Glomerular visceral epithelial cell (primary cell): ENCODE data around the gene ZBTB24.
"Not testable (repeated sequence)": the region's sequence is repeated elsewhere in the genome, so short reads cannot be mapped to it uniquely, and the experiment has no call there.

Experiments used
- DNase-seq: peaks from one replicate; pipeline ENCODE4 v3.0.0-alpha.2; 2016; ENCODE audit errors: extremely low spot score

Gene ZBTB24

DNA sequence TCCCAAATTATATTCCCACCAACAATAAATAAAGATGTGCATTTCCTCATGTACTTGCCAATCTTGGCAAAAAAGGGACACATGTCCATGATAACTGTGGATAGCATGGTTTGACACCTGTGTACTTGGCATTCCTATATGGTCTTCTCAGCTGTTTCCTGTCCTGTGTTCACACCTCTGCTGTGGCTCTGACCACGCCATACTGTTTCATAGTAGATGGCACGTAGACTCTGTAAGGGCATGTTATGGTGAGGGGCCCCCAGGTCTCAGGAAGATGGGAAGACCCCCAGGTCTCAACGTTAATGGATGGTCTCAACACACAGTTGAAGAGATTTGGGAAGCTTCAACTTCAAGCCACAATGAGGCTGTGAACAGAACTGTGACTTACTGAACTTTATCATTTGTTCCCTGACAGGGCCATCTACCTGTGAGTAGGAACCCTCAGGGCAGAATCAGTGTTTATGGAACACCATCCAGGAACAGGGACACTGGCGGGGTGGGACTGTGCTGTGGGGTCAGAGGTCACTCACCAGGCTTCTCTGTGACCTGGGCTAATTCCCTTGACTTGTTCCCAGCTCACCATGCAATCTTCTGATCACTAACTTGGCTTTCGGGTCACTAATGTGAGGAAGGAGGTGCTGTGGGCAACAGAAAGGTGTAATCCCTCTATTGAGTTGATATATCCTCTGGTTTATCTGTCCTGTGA is 11.8 kb downstream of the ZBTB24 start:
- no peak for DNase-seq

DNA sequence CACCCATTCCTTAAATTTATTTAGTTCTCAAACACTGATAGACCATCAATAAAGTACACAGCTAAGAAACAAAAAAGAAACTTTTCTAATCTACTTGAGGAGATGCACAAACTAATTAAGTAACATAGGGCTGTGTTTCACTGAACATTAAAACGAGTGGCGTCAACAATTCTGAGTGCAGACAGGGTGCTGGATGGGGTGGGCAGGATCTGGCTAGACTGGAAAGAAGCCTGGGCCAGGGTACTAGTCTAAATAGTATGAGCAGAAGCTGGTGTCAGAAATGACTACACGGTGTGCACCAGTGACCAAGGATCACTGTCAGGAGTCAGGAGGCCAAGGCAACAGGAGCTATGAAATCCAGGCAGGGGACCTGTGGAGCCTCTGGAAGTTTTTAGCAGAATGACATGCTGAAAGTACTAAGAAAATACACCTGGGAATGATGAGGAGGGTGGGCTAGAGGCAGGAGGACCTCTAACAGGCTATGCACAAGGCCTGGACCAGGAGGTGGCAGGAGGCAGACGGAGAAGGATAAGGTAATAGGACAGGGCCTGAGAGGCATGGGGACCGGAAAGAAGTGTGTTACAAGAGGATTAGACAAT is 13.3 kb downstream of the ZBTB24 start:
- no peak for DNase-seq

GRCh38 chr6:109467696-109468095 is 15.3 kb downstream of the ZBTB24 start:
- no peak for DNase-seq

GRCh38 chr6:109466212-109466923 is 16.7 kb downstream of the ZBTB24 start:
- no peak for DNase-seq

GRCh38 chr6:109465772-109466171 is 17.2 kb downstream of the ZBTB24 start:
- DNase-seq: no peak

DNA sequence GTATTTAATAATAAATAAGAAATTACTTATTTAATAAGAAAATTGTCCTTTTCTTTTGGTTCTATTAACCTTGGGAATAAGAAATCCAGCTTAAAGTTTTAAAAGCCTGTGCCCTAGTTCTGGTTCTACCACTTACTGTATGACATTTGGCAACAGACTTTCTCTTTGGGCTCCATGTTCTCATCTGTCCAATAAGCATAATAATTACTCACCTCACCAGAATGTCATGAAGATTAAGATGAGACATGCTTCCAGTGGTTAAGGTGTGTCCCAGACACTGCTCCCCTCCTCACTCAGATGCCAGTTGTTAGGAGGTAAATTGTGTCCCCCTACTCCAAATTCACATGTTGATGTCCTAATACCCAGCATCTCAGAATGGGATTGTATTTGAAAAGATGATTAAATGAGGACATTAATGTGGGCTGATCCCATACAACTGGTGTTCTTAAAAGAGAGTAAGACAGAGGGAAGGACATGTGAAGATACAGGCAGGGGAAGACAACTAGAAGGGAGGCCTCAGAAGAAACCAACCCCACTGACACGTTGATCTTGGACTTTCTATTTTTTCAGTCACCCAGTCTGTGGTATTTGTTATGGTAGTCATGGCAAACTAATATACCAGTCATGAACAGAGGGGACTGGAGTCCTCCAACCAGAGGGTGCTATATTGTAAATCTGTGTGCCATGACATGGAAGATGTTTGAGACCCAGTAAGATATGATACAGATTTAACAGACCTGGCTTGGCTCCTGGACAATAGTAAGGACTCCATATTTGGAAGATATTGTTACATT is 21.1 kb downstream of the ZBTB24 start:
- no peak for DNase-seq

GRCh38 chr6:109461205-109461604 is 21.8 kb downstream of the ZBTB24 start:
- not testable (repeated sequence) for DNase-seq

DNA sequence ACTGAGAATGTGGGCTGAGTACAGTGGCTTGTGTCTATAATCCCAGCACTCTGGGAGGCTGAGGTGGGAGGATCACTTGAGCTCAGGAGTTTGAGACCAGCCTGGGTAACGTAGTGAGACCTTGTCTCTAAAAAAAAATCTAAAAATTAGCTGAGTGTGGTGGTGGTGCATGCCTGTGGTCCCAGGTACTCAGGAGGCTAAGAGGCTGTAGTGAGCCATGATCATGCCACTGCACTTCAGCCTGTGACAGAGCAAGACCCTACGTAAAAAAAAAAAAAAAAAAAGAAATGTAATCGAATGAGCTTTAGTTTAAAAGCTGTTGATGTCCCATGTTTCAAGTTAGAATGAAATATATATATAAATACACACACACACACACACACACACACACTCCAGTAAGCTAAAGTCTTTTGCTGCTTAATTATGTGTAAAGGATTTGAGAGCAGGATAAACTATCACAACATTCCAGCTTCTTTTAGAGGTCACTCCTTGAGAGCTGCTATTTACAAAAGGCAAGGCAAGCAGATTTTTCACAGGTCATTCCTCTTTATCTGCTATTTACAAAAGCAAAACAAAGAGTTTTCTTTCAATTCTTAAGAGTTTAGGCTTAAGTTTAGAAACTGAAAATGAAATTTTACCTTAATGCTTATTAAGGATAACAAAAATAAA is 22.7 kb downstream of the ZBTB24 start:
- no peak for DNase-seq

DNA sequence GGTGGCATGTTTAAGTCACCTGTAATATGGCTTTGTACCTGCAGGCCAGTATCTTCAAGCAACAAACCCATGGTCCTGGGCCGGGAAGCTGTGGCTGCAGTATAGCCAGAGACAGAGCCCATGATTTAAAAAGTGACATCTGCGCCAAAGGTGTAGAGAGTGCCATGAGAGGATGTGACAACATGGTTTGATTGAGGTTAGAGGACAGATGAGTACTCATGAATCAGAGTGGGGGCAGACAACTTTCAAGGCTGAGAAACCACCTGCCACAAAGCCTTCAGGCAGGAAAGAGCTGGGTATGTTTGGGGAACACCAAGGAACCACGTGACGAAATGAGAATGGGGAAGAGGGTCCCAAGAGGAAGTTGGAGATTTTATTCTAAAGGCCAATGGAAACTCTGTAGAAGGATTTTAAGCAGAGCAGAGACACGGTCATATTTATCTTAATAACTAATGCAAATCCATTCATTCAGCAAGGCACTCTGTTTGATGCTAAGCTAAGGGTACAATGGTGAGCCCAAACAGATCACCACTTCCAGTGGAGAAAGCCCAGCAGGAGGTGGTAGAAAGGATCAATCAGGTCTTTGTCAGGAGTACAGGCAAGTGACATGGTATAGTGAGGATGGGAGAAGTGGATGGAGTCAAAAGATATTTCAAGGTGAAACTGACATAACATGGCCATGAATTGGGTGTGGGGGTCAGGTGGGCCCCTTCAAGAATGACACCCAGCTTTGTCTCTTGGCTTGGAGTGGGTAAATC is 24.1 kb downstream of the ZBTB24 start:
- no peak for DNase-seq

DNA sequence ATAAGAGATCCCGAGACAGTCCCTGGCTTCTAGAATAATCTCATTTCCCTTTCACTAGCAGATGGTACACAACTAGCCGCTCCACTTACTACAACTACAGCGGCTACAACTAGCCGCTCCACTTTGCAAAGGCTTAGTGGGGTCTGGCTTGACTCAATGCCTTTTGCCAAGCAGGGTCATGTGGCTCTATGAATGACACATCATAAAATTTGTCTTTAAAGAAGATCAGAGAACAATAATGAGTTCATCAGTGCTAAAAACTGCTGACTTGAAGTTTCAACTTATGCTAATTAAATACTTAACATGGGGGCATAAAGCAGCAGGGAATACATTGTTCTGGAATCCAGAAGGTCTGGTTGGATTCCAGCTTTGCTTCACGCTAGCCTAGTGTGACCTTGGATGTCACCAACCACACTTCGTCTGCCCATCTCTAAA is 25.4 kb downstream of the ZBTB24 start:
- no peak for DNase-seq

DNA sequence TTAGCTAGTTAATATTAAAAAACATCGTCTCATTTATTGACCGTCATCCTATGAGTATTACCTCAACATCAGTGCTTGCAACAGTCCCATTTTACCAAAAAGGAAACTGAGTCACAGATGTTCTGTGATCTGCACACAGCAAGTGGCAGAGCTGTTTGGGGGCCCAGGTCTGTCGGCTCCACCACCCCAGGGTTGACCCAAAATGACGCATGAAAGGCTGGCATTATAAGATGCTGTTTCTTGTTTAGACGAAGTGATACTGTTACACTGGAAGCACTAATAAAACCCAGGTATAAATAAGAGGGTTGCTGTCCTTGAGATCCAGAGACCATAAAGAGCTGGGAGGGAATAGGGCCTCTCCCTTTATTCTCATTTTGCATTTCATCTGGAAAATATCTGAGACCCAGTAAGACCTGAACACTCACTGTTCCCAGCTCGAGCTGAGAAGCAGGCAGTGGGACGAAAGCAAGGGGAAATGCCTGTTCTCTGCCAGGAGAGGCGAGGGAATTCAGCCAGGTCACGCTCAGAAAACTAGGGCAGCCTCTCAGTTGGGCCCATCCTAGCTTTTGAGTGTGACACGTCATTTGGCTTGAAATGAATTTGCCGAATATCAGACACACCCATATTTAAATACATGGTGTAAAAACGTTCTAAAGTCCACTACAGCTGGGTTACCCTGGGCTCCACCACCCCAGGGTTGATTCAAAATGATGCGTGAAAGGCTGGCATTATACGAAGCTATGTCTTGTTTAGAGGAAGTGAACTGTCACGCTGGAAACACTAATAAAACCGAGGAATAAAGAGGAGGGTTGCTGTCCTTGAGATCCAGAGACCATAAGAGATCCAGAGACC is 26.1 kb downstream of the ZBTB24 start:
- DNase-seq: no peak

DNA sequence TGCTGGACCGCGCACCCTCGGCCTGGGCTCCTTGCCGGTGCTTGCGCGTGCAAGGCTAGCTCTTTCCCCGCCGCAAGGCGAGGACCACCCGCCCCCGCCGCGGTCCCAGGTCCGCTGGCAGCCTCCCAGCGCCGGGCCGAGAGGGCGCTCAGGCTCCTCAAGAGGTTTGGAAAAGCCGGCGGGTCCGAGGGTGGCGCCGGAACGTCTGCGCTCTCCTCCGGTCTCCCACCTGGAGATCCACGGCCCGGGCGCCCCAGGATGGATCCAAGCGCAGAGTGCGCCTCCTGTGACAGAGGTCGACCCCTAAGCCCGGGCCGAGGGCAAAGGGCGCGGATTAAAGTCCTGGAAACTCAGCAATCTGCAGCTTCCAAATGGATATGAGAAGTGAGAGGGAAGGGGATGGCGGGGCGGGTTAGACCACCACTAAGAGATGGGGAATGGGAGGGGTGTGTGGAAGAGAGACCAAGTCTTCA is 26.9 kb downstream of the ZBTB24 start:
- DNase-seq: no peak

DNA sequence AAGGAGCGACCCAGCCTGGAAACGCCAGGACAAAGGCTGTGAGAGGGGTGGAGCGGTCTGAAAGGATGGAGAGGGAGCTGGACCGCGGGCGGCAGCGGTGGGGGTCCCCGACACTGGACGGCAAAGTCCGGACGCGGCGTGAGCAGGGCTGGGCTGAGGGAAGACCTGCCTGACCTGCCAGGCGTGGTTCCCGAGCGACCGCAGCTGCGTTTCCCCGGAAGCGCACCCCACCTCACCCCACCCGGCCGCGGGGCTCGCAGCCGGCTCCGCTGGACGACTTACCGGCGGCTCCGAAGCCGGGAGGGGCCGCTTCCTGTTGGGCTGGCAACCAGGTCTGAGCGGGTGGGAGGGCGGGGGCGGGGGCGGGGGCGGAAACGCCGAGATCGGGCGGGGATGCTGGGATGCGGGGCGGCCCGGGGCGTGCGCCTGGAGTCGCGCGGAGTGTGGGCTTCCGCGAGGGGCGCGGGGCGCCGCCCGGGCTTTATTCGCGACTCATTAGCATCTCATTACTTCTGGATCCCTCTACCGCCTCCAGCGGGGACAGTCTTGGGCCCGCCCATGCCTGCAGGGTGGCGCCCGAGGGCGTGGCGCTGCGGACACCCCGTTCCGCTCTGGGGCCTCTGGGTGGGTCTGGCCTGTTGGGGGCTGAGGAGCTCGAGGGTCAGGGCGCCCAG is 27.4 kb downstream of the ZBTB24 start, which contains the start of gene MICAL1:
MICAL1 (minus strand) TSS at position 336 of the 674 bp plus-strand sequence. CDS start 1,576 bp downstream, outside the sequence.
- peak; percentile 71 for DNase-seq

GRCh38 chr6:109454496-109455436 is 28.3 kb downstream of the ZBTB24 start:
- DNase-seq: no peak

DNA sequence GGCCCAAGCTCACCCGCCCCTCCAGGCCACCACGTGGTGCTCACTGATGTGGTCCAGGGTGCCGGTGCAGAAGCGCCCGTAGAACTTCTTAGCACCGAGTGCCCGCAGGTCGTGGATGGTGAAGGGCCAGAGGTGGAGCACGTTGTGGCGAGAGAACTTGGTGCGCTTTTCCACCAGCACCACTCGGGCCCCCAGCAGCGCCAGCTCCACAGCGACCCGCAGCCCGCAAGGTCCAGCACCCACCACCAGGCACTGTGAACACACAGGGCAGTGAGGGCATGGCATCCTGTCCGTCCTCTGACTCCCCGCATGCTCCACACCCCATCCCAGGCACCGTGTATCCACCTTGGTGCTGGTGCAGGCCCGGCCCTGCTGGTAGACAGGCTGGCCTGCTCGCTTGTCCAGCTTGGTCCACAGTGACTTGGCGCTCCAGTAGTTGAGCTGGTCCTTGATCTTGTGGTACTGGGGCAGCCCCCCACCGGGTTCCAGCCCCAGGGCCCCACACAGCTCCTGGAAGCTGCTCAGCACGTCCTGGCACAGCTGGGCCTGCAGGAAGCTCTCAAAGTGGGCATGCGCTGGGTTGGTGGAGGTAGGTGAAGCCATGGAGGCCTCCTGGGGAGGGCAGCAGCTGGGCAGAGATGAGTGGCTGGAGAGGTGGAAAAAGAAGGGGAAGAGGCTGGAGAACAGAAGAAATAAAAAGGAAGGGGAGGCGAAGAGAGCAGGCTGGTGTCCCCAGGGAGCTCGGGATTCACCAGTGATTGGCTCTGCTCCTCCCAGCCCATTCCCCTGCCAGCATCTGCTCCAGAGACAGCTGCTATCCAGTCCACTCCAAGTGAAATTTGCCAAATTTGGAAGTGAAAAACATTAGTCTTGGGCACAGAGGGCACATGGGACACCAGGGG is 29.2 kb downstream of the ZBTB24 start:
- no peak for DNase-seq

- no peak for DNase-seq
Measured at GRCh38 chr6:109453156-109453555, 29.9 kb downstream of the ZBTB24 start.

GRCh38 chr6:109452181-109452580 is 30.8 kb downstream of the ZBTB24 start:
- DNase-seq: no peak
